ENCODE measurements around the gene DUSP10. TPM values are rescaled to one million over a fixed set of nuclear protein-coding genes. Genes with fewer than 3 reads are reported as not detected.

DUSP10 gene
- total RNA-seq, 1 experiment from 2014 or later = 0.17 TPM

DNA sequence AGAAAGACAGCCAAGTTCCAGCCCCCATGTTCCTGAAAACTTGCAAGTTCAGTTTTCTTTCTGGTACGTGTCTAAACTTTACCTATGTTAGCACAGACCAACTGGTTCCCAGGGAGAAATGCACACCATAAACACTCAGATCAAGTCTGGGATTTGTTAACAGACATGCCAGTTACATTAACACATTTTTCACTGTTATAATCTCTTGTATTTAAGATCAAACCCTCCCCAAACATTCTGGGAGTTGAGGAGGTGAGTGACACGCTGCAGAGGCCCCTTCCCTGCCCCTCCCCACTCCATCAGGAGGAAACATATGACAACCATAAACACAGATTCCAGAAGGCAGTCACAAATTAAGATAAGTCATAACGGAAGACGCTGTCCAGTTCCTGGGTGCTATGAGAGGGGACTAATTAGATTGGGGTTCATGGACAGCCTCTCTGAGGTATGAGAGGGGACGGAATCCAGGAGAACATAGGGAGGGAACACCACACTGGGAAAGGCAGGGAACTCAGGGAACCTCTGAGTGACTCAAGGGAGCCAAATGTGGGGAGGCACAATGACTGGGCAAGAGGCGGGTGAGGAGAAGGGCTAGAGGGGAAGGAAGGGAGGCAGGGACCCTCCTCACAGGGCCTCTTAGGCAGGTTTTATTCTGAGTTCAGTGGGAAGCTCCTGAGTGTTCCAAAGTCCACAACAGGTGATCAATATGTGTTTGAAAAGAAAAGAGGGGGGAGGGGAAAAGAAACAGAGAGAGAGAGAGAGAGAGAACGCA, 25.0 kb downstream of the DUSP10 start:
- no peak for DNase-seq (ENCODE audit: low spot score)
- Histone ChIP-seq H3K36me3 (ENCODE audit: insufficient read depth, low read length, poor library complexity, severe bottlenecking) (no peaks in the 10 kb centered on the region), H3K27ac (ENCODE audit: low read depth, low read length, poor library complexity, severe bottlenecking) (no peak overlapping the region), H3K9me3 (ENCODE audit: low read depth, low read length, poor library complexity, severe bottlenecking) (no peaks in the 10 kb centered on the region), H3K4me1 (ENCODE audit: insufficient read depth, low read length, poor library complexity, severe bottlenecking) (no peaks in the 10 kb centered on the region), H3K27me3 (replicated peaks; ENCODE audit: insufficient read depth, low read depth, low read length, poor library complexity) (no peaks in the 10 kb centered on the region), H3K4me3 (ENCODE audit: low read depth, low read length, poor library complexity, severe bottlenecking) (no peak overlapping the region)
- TF ChIP-seq, protein P1, sequence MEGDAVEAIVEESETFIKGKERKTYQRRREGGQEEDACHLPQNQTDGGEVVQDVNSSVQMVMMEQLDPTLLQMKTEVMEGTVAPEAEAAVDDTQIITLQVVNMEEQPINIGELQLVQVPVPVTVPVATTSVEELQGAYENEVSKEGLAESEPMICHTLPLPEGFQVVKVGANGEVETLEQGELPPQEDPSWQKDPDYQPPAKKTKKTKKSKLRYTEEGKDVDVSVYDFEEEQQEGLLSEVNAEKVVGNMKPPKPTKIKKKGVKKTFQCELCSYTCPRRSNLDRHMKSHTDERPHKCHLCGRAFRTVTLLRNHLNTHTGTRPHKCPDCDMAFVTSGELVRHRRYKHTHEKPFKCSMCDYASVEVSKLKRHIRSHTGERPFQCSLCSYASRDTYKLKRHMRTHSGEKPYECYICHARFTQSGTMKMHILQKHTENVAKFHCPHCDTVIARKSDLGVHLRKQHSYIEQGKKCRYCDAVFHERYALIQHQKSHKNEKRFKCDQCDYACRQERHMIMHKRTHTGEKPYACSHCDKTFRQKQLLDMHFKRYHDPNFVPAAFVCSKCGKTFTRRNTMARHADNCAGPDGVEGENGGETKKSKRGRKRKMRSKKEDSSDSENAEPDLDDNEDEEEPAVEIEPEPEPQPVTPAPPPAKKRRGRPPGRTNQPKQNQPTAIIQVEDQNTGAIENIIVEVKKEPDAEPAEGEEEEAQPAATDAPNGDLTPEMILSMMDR (conservative IDR thresholded peaks at IDR 0.05; ENCODE audit: low read depth, low read length) = no peak
- TF ChIP-seq EZH2 (IDR thresholded peaks at IDR 0.05; ENCODE audit: borderline replicate concordance, low read depth, low read length, poor library complexity, severe bottlenecking) = no peak
- intact Hi-C loops (cut with micrococcal nuclease; ENCODE audit: unreplicated experiment) = no loop called here
- POLR2A ChIA-PET (ENCODE audit: low non-redundant PET) = no interaction called here
- CTCF ChIA-PET = no interaction called here
- BruUV-seq (replicated peaks) = no TSS peak

DNA sequence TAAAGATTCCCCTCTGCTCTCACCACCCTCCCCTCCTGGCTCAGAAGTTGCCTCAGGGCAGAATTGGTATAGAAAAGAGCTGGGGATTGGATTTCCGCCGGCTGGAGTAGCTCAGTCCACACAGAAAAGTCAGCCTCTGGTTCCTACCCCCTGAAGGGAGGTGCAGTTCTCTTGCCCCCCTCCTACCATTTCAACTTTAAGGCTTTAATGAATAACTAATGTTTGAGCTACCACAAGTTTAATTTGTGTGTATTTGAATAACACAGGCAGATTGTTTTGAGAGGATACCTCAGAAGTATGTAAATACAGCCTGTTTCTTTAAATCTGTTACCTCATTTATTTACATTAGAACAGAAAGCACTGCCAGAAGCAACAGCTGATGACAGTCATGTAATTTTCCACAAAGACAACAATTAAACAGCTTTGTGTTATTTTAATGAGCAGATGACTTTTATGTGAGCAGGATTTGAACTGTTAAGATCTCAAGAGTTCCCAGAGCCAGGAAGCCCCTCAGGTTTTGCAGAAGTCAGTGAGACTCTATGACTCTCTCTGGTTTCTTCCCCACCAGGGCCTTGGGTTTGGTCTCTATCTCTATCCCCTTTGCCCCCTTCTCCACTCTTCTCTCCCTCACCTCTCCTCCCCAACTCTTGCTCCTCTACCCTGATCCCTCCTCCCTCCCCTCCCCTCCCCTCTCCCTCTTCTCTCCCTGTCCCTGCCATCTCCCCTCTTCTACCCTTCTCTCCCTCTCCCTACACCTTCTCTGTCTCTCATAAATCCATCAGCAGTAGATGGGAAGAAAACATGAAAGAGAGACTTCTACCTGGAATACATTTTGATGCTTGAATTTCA, 26.3 kb downstream of the DUSP10 start:
- POLR2A ChIA-PET (ENCODE audit: low non-redundant PET) = no interaction called here
- TF ChIP-seq, protein P1 (conservative IDR thresholded peaks at IDR 0.05; ENCODE audit: low read depth, low read length) = no peak
- no peak for TF ChIP-seq EZH2 (IDR thresholded peaks at IDR 0.05; ENCODE audit: borderline replicate concordance, low read depth, low read length, poor library complexity, severe bottlenecking)
- H3K36me3 ChIP-seq (ENCODE audit: insufficient read depth, low read length, poor library complexity, severe bottlenecking) = no peaks in the 10 kb centered on the region
- BruUV-seq (replicated peaks) = no TSS peak
- no peaks in the 10 kb centered on the region for H3K27me3 ChIP-seq (replicated peaks; ENCODE audit: insufficient read depth, low read depth, low read length, poor library complexity)
- no peaks in the 10 kb centered on the region for H3K4me1 ChIP-seq (ENCODE audit: insufficient read depth, low read length, poor library complexity, severe bottlenecking)
- no peak overlapping the region for H3K4me3 ChIP-seq (ENCODE audit: low read depth, low read length, poor library complexity, severe bottlenecking)
- DNase-seq (ENCODE audit: low spot score) = peak; percentile 1
- H3K27ac ChIP-seq (ENCODE audit: low read depth, low read length, poor library complexity, severe bottlenecking) = no peak overlapping the region
- H3K9me3 ChIP-seq (ENCODE audit: low read depth, low read length, poor library complexity, severe bottlenecking) = no peaks in the 10 kb centered on the region
- intact Hi-C loops (cut with micrococcal nuclease; ENCODE audit: unreplicated experiment) = no loop called here
- CTCF ChIA-PET = no interaction called here

DNA sequence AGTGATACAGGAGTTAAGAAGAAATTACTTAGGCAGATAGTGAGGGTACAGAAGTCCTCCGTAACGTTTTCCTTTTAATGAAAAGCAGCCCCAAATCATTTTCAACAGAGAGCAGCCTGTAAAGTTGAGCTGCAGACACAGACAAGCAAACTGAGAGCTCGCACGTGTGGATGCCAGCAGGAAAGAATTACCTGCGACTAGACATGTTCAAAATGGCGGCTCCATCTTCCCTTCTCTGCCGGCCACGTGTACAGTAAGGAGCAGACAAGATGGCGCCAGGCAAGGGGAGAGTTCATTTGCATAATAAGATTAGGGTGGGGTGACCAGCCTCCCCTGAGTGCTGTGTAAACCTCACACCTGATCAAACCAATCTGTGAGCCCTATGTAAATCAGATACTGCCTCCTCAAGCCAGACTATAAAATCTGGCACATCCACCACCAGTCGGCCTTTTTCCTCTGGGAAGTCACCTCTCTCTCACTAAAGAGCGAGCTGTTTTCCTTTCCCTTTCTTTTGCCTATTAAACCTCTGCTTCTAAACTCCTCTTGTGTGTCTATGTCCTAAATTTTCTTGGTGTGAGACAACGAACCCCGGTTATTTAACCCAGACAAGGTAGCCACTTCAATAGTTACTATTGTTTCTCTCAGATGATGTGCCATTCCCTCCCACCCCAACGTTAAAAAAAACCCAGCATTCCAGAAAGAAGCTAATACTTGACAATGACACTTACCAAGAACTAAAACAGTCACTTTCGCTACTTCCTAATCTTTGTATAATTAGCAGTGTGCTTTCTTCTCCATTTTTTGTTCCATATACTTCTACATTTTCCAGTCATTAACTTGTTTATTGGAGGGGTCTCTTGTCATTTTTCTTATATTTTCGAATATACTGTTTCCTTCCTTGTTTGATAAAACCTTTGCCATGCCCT, 27.4 kb downstream of the DUSP10 start:
- CTCF ChIA-PET = no interaction called here
- Histone ChIP-seq H3K36me3 (ENCODE audit: insufficient read depth, low read length, poor library complexity, severe bottlenecking) (no peaks in the 10 kb centered on the region), H3K27ac (ENCODE audit: low read depth, low read length, poor library complexity, severe bottlenecking) (no peak overlapping the region), H3K27me3 (replicated peaks; ENCODE audit: insufficient read depth, low read depth, low read length, poor library complexity) (no peaks in the 10 kb centered on the region), H3K4me1 (ENCODE audit: insufficient read depth, low read length, poor library complexity, severe bottlenecking) (no peaks in the 10 kb centered on the region), H3K4me3 (ENCODE audit: low read depth, low read length, poor library complexity, severe bottlenecking) (no peak overlapping the region), H3K9me3 (ENCODE audit: low read depth, low read length, poor library complexity, severe bottlenecking) (no peaks in the 10 kb centered on the region)
- peak; percentile 12 for DNase-seq (ENCODE audit: low spot score)
- no peak for TF ChIP-seq EZH2 (IDR thresholded peaks at IDR 0.05; ENCODE audit: borderline replicate concordance, low read depth, low read length, poor library complexity, severe bottlenecking)
- TF ChIP-seq, protein P1 (conservative IDR thresholded peaks at IDR 0.05; ENCODE audit: low read depth, low read length) = no peak
- POLR2A ChIA-PET (ENCODE audit: low non-redundant PET) = no interaction called here
- intact Hi-C loops (cut with micrococcal nuclease; ENCODE audit: unreplicated experiment) = no loop called here
- BruUV-seq (replicated peaks) = no TSS peak

Data from A673 (cell line).